GM06990 (cell line): ENCODE measurements around the gene EEIG1.

Experiments used
- DNase-seq: peaks from one replicate; pipeline ENCODE4 v3.0.0-alpha.2; 2011; ENCODE audit not compliant: insufficient read length; ENCODE audit errors: extremely low read depth
- H3K27me3 ChIP-seq: replicated peaks from 2 replicates; pipeline ENCODE4 v1.6.0; 2011; ENCODE audit warnings: low read length; ENCODE audit not compliant: control insufficient read depth, insufficient read depth
- H3K36me3 ChIP-seq: 2 replicates; pipeline ENCODE4 v1.5.1; 2011; ENCODE audit warnings: low read length; ENCODE audit not compliant: control insufficient read depth, insufficient read depth
- H3K4me3 ChIP-seq: replicated peaks from 2 replicates; pipeline ENCODE4 v1.5.1; 2011; ENCODE audit warnings: low read depth, mild to moderate bottlenecking, control low read depth, low read length
- TF ChIP-seq, protein P1 (sequence below): IDR thresholded peaks from 2 replicates; pipeline ENCODE4 v1.5.1; 2011; ENCODE audit warnings: low read length, control low read depth, mild to moderate bottlenecking, inconsistent platforms; ENCODE audit not compliant: insufficient read depth, poor library complexity, severe bottlenecking

Gene EEIG1

DNA sequence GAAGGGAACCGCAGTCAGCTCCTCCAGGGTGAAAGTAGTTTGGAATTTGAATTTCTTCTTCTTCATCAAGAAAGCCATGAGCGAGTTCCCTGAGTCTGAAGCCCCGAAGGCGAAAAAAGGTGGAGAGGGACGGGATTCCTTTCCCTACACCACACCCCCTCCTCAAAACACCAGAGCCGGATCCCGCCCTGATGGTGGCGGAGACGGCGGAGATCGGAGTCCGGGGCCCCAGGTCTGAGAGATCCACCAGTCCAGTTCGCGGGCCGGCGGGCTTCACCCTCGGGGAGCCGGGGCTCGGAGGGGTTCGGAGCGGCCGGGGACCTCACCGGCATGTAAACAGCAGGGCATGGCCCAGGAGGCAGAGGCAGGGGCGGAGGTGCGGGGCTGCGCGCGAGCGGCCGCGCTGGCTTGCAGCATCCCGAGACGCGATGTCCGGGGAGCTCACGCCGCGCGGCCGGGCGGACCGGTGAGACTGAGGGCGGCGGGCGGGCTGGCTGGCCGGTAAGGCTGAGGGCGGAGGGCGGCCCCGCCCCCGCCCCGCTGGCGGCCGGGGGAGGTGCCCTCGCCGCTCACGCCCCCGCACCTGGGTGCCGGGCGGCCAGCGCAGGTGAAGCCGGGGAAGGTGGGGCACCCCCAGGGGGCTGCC, 606 bp downstream of the EEIG1 start:
- Histone ChIP-seq H3K36me3 (peaks cover 2% of the 10 kb centered on the region), H3K27me3 (no peaks in the 10 kb centered on the region), H3K4me3 (peak overlapping the region; percentile 83)
- TF ChIP-seq, protein P1, sequence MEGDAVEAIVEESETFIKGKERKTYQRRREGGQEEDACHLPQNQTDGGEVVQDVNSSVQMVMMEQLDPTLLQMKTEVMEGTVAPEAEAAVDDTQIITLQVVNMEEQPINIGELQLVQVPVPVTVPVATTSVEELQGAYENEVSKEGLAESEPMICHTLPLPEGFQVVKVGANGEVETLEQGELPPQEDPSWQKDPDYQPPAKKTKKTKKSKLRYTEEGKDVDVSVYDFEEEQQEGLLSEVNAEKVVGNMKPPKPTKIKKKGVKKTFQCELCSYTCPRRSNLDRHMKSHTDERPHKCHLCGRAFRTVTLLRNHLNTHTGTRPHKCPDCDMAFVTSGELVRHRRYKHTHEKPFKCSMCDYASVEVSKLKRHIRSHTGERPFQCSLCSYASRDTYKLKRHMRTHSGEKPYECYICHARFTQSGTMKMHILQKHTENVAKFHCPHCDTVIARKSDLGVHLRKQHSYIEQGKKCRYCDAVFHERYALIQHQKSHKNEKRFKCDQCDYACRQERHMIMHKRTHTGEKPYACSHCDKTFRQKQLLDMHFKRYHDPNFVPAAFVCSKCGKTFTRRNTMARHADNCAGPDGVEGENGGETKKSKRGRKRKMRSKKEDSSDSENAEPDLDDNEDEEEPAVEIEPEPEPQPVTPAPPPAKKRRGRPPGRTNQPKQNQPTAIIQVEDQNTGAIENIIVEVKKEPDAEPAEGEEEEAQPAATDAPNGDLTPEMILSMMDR, result no peak
- peak; percentile 72 for DNase-seq

- TF ChIP-seq, protein P1, result no peak
- H3K27me3 ChIP-seq, result no peaks in the 10 kb centered on the region
- peaks cover 3% of the 10 kb centered on the region for H3K36me3 ChIP-seq
- peak; percentile 69 for DNase-seq
- H3K4me3 ChIP-seq, result peak overlapping the region; percentile 83
Observed at GRCh38 chr9:127979333-127980059, 1.3 kb downstream of the EEIG1 start.

- Histone ChIP-seq H3K4me3 (peak overlapping the region; percentile 83), H3K27me3 (no peaks in the 10 kb centered on the region), H3K36me3 (peaks cover 3% of the 10 kb centered on the region)
- TF ChIP-seq, protein P1, result no peak
- no peak for DNase-seq
Observed at GRCh38 chr9:127979015-127979332, 1.8 kb downstream of the EEIG1 start.

DNA sequence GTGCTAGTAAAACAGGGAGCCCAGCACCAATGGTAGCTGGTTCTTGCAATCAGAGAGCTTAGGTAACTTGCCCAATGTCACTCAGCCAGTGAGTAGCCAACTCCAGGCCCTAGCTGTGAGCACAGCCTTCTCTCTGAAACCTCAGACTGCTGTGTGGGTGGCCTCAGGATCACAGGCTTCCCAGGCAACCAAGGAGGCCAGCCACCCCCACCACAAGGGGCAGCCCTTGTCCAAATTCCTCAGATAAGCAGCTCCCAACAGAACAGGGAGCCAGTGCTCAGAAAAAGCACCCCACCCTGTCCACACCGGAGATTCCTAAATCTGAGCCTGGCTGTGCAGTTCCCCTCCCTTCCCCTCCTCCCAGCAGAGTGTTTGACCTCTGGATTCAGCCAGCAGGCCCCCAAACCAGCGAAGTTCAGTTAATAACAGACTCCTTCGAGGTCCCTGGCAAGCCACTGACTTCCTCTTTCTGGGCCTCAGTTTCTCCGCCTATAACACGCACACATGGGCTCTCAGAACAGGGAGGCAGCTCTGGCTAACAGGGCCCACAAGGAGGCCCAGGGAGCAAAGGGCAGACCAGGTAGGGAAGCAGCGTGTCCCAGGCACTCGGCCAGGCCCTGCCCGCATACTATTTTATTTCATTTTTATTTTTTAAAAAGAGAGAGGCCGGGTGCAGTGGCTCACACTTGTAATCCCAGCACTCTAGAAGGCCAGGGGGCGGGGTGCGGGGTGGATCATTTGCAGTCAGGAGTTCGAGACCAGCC, 2.7 kb downstream of the EEIG1 start:
- peaks cover 3% of the 10 kb centered on the region for H3K36me3 ChIP-seq
- peak overlapping the region; percentile 83 for H3K4me3 ChIP-seq
- no peak for DNase-seq
- TF ChIP-seq, protein P1, result peak; percentile 14
- no peaks in the 10 kb centered on the region for H3K27me3 ChIP-seq

DNA sequence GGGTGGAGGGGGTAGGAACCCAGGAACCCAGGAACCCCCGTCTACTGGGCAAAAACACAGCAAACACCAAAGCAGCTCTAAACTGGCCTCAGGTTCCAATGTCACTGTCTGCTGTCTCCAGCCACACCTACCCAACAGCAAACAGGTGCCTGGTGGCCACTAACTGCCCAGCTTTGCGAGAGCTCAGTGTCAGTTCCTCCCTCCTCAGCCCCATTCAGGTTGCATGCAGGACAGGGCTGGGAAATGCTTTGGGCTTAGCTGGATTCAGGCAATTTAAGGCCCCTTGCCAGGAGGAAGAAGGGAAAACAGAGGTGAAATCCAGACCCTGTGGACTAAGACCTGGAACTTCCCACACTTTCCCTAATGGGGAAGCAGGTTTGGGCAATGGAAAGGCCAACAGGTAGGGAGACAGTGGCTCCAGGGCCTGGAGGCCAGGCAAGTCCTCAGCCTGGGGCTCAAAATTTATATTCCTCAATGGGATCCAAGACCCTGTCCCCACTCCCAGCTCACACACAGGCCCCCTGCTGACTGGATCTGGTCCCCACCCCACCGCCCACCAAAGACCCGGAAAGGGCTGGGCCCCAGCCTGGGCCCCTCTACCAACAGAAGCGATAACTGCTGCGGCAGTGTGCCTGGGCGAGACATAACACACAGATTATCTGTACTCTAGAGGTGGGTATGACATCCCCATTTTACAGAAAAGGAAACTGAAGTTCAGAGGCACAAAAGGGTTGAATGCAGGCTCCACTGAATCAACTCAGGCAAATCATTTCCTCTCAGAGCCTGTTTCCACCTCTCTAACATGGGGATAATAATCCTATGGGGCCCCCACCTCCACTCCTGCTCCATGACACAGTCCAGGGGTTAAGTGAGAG, 3.5 kb downstream of the EEIG1 start:
- TF ChIP-seq, protein P1, result peak; percentile 8
- Histone ChIP-seq H3K36me3 (peaks cover 3% of the 10 kb centered on the region), H3K4me3 (peak overlapping the region; percentile 83), H3K27me3 (no peaks in the 10 kb centered on the region)
- no peak for DNase-seq
